ENCODE data around the gene SNX5. TPM values are rescaled to one million over a fixed set of nuclear protein-coding genes. Genes with fewer than 3 reads are reported as not detected.

Gene SNX5
- total and polyA plus RNA-seq, 2 of the 13 experiments (the other 11 are each of a cell fraction or from before 2014, with no cell fraction given) = 664 to 1,040 TPM

- no peak for TF ChIP-seq IRF9 (CRISPR knock-in tag; IDR thresholded peaks at IDR 0.05; ENCODE audit: borderline replicate concordance)
- no peak for TF ChIP-seq FOXA3 (CRISPR knock-in tag; IDR thresholded peaks at IDR 0.05)
- TF ChIP-seq, protein P1, sequence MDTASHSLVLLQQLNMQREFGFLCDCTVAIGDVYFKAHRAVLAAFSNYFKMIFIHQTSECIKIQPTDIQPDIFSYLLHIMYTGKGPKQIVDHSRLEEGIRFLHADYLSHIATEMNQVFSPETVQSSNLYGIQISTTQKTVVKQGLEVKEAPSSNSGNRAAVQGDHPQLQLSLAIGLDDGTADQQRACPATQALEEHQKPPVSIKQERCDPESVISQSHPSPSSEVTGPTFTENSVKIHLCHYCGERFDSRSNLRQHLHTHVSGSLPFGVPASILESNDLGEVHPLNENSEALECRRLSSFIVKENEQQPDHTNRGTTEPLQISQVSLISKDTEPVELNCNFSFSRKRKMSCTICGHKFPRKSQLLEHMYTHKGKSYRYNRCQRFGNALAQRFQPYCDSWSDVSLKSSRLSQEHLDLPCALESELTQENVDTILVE (CRISPR knock-in tag; IDR thresholded peaks at IDR 0.05) = no peak
- TF ChIP-seq HNRNPUL1 (IDR thresholded peaks at IDR 0.05; ENCODE audit: low read depth, low read length) = no peak
- no peak for TF ChIP-seq ZNF354B (CRISPR knock-in tag; IDR thresholded peaks at IDR 0.05)
- peak; percentile 81; the same call in 1 of the 2 replicates for TF ChIP-seq ZNF362 (CRISPR knock-in tag; IDR thresholded peaks at IDR 0.05; ENCODE audit: borderline replicate concordance)
- no peak for TF ChIP-seq BCLAF1 (IDR thresholded peaks at IDR 0.05)
- no peak for TF ChIP-seq ZNF629 (CRISPR knock-in tag; conservative IDR thresholded peaks at IDR 0.05)
- TF ChIP-seq, protein P2, sequence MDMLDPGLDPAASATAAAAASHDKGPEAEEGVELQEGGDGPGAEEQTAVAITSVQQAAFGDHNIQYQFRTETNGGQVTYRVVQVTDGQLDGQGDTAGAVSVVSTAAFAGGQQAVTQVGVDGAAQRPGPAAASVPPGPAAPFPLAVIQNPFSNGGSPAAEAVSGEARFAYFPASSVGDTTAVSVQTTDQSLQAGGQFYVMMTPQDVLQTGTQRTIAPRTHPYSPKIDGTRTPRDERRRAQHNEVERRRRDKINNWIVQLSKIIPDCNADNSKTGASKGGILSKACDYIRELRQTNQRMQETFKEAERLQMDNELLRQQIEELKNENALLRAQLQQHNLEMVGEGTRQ (IDR thresholded peaks at IDR 0.05; ENCODE audit: low read depth, low read length) = no peak
- TF ChIP-seq, protein P2 (CRISPR knock-in tag; IDR thresholded peaks at IDR 0.05; ENCODE audit: borderline replicate concordance) = no peak
- no peak for TF ChIP-seq ZKSCAN1 (IDR thresholded peaks at IDR 0.05; ENCODE audit: low read length)
- no peak for TF ChIP-seq DR1 (CRISPR knock-in tag; IDR thresholded peaks at IDR 0.05)
- TF ChIP-seq ZSCAN12 (CRISPR knock-in tag; IDR thresholded peaks at IDR 0.05) = no peak
- TF ChIP-seq MEIS1 (CRISPR knock-in tag; IDR thresholded peaks at IDR 0.05; ENCODE audit: borderline replicate concordance) = no peak
- TF ChIP-seq NONO (IDR thresholded peaks at IDR 0.05) = no peak
- TF ChIP-seq NONO (CRISPR knock-in tag; conservative IDR thresholded peaks at IDR 0.05) = no peak
- TF ChIP-seq, protein P3, sequence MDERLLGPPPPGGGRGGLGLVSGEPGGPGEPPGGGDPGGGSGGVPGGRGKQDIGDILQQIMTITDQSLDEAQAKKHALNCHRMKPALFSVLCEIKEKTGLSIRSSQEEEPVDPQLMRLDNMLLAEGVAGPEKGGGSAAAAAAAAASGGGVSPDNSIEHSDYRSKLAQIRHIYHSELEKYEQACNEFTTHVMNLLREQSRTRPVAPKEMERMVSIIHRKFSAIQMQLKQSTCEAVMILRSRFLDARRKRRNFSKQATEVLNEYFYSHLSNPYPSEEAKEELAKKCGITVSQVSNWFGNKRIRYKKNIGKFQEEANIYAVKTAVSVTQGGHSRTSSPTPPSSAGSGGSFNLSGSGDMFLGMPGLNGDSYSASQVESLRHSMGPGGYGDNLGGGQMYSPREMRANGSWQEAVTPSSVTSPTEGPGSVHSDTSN (CRISPR knock-in tag; IDR thresholded peaks at IDR 0.05) = no peak
- no peak for TF ChIP-seq KDM4B (CRISPR knock-in tag; IDR thresholded peaks at IDR 0.05)
- no peak for TF ChIP-seq GATA4 (IDR thresholded peaks at IDR 0.05; ENCODE audit: borderline replicate concordance, low read depth)
- peak; percentile 18 for TF ChIP-seq HDAC2 (CRISPR knock-in tag; IDR thresholded peaks at IDR 0.05)
- TF ChIP-seq ZNF816 (CRISPR knock-in tag; IDR thresholded peaks at IDR 0.05; ENCODE audit: borderline replicate concordance) = no peak
Measured at GRCh38 chr20:17971300-17972013, 2.9 kb upstream of the SNX5 start (continued).
